ENCODE data around the gene ATP2C1.

DNA sequence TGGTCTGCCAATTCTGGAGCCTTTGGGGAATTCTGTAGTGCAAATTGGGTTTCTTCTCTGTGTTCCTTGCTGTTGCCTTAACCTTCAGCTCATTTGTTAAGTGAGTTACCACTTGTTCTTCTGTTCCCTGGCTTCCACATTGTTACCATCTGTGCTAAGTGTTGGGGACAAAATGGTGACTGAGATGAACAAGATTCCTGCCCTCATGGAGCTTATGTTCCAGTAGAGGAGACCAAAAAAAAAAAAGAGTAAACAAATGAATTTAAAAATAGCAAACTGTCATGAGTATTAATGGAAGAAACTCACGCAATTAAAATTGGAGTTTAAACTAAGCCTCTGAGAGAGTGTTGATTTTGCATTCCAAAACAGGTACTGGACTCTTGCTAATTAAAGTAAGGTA is 49.4 kb upstream of the ATP2C1 start:
- TF ChIP-seq, protein P1, sequence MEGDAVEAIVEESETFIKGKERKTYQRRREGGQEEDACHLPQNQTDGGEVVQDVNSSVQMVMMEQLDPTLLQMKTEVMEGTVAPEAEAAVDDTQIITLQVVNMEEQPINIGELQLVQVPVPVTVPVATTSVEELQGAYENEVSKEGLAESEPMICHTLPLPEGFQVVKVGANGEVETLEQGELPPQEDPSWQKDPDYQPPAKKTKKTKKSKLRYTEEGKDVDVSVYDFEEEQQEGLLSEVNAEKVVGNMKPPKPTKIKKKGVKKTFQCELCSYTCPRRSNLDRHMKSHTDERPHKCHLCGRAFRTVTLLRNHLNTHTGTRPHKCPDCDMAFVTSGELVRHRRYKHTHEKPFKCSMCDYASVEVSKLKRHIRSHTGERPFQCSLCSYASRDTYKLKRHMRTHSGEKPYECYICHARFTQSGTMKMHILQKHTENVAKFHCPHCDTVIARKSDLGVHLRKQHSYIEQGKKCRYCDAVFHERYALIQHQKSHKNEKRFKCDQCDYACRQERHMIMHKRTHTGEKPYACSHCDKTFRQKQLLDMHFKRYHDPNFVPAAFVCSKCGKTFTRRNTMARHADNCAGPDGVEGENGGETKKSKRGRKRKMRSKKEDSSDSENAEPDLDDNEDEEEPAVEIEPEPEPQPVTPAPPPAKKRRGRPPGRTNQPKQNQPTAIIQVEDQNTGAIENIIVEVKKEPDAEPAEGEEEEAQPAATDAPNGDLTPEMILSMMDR (IDR thresholded peaks at IDR 0.05), result no peak
- TF ChIP-seq EZH2phosphoT487 (IDR thresholded peaks at IDR 0.05), result no peak
- TF ChIP-seq EZH2 (IDR thresholded peaks at IDR 0.05), result no peak
